HG03097 (cell line): Measurements from ENCODE around the gene E2F8.

Experiments
- ATAC-seq: cut with Tn5 transposase; IDR thresholded peaks from one replicate; pipeline ENCODE4 v1.9.1; 2021; ENCODE audit not compliant: unreplicated experiment, low FRiP score

The E2F8 gene

DNA sequence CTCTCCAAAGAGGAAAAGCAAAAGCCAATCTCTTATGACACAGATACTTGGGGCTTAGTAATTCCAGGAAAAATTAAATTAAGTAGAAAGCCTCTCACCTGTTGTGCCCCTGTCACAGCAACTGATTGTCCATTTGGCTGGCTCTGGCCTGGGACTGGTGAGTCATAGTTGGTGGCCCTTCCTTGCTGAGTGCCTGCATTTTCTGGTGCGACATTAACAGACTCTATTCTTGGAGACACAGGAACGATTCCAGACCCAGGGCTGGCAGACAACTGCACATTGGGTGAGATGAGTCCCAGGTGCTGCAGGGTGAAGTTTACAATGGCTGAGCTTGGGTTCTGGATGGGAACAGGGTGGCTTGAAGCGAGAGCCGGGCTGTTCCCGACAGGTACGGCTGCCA is 15.6 kb downstream of the E2F8 start:
- no peak for ATAC-seq

DNA sequence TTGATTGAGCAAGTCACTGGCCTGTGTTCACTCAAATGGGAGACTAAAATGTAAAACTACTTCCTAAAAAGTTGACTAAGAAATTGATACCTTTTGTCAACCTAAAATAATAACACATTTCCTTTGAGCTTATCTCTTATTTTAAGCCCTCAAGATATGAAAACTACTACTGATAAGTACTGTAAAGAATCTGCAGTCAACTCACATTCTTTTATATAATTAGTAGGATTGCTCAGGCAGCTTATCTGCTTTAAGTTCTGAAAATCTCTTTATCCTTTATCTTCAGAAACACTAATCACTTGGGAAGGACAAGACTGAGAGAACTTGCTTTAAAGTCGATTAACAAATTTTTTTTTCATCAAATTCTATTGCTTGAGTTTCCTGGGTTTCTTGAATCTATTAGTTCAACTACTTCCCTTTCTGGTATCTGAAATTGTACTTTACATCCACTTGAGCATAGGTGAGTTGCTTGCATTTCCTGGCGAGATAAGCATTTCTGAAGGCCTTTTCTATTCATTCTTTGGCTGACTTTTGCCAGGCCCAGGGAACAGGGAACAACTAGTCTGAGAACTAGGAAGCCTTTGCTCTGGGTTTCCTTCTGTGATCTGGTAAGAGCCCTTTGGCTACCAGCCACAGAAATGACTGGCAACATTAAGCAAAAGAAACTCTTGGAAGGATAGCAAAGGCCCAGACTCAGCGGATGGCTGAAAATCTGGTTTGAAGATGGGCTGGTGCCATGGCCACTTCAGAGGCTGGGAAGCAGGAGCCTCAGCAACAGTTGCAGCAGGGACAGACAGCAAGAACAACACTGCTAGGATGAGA is 19.6 kb downstream of the E2F8 start:
- ATAC-seq: no peak

DNA sequence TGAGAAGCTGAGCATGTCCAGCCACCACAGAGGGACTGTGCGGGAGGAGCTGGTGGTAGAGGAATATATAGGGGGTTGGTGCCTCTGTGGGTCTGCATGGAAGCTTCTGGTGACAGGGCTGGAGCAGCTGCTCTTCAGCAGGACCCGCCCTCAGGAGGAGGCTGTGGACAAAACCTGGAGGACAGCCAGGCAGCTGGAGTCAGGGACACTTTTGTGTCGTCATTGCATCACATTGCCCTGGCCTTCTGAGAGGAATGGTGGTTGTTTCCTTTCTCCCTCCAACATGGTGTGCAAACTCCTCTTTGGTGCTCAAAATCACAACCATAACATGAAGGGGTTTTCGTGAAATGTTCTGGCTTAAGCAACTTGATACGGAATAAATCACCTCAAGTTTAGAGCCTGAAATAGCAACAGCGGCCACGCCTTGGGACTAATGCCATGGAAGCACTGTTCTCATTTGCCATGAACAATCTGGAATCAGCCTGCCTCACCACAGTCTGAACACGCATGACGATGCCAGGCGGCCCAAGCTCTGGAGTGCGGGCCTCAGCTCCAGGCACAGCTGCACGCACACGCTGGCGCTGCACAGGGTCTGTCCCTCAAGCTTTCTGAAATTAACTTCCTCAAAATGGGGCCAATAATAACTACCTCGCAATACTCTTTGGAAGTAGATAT is 21.8 kb downstream of the E2F8 start:
- no peak for ATAC-seq

DNA sequence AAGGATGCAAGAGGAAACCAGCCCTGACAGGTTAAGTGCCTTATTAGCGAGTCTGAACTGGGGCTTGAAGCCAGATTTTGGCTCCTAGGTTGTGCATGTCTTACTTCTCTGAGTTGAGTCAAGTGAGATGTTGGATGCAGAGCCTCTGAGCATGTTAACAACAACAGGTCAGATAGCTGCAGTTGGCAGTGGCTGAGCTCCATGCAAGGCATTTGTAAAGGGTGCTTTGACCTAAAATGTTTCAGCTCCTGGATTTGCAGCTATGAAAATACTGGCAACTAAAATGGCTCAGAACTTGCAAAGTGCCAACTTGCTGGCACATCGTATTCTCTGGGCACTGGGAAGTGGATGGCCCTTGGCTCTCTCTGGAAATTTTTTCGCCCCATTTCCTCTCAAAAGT is 22.5 kb downstream of the E2F8 start:
- no peak for ATAC-seq

DNA sequence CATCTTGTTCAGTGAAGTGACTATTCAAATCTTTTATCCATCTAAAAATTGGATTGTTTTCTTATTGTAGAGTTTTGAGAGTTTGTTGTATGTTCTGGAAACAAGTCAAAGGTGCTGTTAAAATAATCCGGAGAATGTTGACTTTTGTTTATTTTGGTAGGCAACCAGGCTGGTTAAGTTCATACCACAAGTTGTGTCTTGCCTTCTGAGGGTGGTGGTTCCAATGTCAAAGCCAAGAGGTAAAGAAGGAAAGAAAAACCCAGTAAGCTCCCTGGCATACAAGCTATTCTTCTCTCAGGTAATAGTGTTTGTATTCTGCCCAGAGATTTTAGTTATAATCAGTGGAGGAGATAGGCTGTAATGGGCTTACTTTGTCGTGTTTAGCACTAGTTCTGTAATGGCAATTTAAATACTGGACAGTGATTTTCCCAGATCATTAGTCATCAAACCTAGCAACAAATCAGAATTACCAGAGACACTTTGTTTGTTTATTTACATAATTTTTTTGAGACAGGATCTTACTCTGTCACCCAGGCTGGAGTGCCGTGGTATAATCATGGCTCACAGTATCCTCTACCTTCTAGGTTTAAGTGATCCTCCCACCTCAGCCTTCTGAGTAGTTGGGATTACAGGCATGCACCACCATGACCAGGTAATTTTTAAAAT is 23.9 kb downstream of the E2F8 start:
- no peak for ATAC-seq

DNA sequence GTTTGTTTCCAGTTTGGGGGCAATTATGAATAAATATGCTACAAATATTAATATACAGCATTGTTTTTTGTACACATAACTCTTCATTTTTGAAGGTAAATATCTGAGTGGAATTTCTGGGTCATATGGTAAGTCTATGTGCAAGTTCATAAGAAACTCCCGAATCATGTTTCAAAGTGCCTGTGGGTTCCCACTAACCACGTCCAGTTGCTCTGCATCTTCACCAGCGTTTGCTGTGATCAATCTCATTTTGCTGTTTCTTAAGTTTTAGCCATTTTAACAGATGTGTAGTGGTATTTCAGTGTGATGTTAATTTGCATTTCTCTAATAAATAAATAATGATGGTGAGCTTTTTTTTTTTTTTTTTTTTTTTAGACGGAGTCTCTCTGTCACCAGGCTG is 24.7 kb downstream of the E2F8 start:
- ATAC-seq: no peak

DNA sequence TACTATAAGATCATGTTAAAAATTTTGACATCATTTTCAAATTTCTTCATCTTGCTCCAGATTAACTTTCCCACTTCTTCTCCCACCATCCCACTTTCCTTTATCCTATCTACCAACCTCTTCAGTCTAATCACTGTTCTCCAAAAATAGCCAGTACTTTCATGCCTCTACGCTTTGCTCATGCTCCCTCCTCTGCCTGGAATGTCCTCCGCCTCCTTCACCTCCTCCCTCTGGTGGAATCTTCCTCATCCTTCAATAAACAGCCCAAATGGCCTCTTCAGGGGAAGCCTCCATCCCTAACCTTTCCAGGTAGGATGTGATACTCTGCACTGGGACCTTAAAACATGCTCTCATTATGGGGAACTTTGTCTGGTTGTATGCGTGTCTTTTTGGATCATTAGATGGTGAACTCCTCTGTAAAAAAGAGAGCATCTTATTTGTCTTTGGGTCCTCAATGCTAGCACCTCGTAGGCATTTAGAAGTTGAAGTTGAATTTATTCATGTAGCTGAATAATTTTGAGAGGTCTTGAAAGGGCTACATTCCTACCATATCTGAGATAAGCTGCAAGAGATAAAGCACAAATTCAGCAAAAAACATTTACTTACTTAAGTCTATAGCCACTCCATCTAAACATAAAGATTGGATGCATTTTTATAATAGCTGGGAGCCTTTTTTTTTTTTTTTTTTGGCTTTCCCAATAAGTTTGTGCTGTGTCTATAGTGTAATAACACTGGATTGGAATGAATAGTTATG is 31.0 kb downstream of the E2F8 start:
- ATAC-seq: no peak

DNA sequence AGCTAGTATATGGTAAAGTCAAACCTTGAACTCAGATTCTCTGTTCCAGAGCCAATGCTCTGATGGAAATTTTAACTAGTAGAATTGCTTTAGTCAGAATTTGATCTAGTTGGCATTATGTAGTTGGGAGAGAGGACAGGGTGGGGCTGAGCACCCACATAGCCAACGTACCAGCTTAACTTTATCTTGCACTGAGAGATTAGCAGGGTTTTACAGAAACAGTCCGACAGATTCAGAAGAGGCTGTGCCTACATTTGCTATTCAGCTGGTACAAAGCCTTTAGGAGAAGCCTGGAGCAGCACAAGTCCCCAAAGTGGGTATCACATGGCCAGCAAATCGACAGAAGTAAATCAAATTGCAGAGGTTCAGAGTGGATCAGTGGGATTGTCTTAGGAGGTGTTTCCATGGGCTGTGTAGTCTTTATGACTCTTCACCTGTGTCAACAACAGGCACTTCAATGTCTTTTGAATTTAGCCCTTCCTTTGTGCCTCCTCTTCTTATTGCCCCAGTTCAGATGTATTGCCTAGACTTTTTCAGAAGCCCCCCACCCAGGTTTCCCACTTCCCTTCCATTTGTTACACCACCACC is 31.7 kb downstream of the E2F8 start:
- no peak for ATAC-seq

DNA sequence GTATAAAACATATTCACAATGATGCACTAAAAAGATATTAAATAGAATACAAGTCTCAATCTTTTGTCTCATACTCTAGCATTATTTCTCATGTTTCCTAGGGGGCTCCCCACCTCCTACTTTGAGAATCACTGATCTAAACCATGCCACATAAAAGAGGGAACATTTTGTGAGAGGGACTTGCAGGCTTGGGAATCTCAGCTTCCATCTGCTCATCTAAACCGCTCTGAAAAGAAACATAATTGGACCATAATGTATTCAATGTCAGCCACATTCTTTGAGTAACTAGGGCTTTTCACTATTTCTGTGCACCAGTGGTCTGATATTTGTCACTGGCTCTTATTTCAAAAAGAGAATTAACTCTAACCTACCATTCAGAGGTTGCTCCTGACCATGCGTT is 32.6 kb downstream of the E2F8 start:
- no peak for ATAC-seq

DNA sequence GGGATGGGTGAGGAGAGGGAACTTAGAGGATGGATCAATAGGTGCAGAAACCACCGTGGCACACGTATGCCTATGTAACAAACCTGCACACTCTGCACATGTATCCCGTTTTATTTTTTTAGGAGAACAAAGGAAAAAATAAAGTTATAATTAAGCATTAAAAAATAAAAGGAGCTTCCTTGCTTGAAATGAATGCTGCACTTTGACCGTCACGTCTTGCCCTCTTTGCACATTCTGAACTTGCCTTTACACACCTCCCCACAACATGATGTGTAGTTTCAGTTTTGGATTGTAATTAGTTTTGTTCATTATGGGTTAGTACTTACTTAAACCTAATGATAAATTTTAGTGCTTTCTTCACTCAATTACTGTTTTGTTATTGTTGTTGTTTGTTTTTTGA is 35.9 kb downstream of the E2F8 start:
- no peak for ATAC-seq

DNA sequence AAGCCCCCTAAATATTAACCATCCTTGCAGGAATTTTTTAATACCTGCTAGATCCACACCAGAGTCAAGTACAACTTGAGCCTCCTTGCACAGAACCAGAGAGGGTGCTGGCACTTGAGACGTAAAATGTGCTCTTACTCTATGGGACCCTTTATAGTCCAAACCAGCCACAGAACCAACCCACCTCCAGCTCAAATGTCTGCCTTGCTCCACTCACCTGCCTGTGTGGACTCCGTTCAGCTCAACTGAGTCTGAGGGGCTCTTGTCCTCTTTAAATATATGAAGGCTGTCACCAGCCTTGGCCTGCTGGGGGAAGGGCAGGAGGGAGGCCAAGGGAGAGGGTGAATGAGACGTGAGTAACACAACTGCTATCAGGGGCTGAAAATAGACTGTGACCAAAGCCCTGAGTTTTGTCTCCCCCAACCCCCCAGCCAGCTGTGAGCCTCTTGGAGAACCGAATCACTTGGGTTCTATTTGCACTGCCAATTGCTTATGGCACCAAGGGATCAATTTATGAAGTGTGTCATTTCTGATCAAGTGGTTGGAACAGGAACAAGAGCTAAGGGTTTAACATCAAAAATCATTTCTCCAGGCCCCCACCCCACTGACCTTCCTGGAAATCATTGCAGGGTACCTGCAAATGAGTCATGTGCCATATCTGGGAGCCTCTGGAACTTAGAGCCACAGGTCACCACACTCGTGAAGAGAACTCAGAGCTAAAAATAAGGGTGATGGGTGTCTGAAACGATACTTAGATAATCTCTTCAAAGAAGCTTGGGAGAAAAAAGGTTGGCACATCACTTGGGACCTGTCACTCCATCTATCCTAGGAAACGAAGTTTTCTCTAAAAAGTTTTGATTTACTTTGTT is 38.8 kb downstream of the E2F8 start, which contains the start of gene CSRP3:
CSRP3 (minus strand) TSS at position 247 of the 869 bp plus-strand sequence. CDS start 9,535 bp downstream, outside the sequence.
- no peak for ATAC-seq

DNA sequence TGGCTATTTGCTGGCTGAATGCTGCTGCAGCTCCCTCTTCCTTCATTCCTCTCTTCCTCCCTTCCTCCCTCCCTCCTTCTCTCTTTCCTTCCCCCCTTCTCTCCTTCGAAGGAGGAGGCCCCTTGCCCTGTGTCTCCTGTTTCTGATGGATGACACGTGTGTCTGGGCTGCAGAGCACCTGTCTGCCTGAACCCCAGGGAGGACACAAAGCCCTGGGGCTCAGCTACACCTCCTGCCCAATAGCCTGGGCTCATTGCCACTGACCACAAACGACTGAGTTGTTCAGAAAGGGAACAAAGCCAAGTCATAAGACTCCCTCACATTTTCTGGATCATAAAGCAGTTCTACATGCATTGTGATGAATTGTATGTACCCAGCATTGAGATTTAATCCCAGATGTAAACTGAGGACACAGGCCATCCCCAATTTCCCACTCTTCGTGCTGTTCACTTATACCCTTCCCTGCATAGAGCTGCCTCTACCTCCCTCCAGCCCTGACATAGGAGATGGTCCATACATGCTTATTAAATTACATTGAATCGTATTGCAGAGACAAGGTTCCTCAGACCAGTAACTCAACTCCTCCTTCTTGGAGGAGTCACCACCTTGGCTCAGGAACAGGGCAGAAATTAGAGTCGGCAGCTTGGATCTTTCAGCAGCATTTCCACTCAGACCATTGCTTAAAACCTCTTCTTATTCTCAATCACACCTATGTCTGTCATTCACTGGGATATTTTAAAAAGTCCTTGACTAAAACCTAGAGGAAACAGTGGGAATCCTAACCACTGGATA is 40.1 kb downstream of the E2F8 start:
- ATAC-seq: no peak

DNA sequence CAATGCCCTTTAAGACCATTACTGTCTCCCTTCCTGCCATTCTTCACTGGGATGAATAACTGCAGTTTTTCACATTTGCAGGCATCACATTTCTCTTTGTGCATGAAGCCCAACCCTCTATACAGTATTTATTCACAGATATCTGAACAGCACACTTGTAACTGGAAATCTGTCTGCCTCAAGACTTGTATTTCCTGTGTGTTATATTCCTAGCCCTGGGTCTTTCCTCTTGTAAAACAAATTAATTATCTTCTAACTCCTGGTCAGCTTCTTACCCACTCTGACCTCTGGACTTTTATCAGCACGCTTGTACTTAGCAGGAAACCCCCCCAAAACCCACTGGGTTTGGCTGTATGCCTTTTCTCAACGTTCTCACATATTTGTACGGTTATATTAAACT is 41.0 kb downstream of the E2F8 start:
- no peak for ATAC-seq

DNA sequence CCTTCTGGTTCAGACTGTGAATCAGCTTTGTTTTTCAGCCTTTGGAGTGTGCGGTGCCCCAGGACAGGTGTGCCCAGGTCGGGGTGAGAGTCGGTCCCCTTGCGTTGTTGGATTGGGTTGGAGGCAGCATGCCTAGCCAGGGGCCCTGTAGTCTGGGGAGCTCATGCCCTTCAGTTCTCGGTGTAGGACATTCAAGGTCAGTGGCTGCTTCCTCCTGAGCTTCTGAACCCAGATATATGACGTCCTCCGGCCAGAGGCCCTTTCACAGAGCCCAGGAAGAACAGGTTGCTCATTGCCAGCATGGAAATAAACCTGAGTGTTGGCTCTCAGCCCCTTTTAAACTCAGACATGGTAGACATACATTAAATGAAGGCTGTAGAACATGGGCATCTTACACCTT is 41.7 kb downstream of the E2F8 start:
- no peak for ATAC-seq

DNA sequence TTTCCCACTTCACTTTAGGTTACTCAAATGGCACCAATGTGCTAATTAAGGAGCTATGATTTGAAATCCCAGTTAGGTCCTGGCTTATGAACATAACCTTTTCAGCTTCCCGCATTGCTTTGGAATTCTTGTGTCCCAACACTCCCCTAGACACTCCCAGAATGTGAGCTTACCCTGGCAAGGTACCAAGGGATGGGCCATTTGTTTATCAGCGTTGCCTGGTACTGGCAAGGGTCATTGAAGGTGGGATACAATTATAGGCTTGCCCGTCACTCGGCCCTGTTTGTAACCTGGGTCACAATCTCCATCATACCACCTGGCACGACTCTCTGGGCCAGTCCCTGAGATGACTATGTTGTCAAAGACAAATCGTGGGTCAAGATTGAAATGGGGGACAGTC is 44.3 kb downstream of the E2F8 start:
- ATAC-seq: no peak

DNA sequence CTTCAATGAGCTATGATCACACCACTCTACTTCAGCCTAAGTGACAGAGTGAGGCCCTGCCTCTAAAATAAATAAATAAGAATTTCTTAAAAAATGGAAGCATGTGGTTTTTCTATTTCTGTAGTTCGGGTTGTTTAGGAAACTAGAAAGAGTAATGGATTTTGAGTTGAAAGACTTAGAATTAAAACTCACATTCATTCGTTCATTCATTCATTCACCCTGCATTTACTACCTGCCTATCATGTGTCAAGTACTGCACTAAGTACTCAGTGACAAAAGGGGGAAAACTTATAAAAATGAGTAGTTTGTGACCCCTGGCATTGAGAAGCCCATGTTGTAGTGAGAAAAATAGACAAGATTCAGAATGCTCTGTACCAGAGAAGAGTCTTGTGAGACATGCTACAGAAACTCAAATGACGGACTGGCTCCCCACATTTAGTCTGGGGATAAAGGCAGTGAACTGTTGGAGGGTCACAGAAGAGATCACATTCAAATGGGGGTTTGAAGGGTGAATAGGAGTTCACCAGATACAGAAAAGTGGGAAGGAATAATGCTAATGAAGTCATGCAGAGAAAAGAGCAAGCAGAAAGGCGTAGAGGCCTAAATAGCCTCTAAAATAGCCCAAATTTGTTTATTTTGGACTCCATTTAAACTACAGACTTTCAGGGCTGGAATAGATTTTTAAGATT is 46.0 kb downstream of the E2F8 start:
- ATAC-seq: no peak

DNA sequence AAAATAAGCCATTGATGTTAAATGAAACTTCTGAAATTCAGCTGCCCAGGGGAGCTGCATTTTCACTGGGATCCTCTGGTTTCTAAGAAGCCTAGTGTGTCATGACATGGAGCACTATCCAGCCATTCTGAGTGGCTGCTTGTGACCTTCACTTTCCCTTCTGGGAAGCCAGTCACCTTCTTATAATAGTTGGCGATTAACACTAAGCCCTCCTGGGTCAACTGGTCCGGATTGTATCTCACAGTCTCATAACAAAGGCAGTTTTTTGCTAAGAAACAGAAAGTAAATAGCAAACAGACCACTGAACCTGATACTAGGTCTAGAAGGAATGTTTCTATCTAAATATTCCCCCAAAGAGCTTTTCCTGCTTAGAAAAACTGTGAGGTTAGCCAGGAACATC is 46.8 kb downstream of the E2F8 start:
- no peak for ATAC-seq

DNA sequence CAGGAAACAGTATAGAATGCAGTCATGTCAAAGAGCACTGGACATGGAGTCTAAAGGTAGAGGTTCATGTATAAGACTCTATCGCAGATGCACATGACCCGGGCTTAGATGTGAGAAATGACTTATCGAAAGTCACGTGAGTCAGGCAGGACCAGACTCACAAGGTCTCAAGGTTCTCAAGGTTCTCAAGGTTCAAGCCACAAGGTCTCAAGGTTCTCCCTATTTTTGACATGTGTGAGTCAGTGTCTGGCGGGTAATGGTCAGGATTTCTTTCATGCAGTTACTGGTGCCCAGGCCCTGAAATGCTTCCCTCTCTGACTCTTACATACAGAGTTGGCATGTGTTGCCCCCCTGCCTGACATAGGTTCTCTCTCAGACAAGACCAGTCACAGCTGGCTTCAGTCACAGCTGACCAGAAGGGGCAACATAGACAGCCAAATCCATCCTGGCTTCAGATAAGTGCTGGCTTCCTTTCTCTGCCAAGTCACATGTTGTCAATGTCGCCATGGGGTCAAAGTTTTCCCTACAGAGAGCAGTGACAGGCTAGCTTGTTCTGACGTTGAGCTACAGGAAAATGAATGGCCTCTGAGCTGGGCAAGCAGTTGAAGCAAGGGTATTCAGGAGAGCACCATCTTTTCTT is 49.1 kb downstream of the E2F8 start:
- no peak for ATAC-seq
